ENCODE results near the gene GRIK1.

GRIK1 gene

DNA sequence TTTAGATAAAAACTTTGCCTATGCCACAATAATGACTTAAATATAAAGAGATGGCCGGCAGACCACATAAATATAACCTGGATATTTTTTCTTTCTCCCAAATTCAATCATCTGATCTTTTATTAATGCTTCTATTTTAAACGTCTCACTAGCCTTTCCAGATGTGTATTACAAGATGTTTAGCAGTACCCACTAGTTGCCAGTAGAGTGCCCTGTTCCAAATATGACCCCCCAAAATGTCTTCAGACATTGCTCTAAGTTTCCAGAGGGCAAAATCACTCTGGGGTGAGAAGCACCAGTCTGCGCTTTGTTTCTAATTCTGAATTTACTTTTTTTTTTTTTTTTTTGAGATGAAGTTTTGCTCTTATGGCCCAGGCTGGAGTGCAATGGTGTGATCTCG, 268.1 kb downstream of the GRIK1 start:
- DNase-seq (ENCODE audit: low read depth) = no peak

DNA sequence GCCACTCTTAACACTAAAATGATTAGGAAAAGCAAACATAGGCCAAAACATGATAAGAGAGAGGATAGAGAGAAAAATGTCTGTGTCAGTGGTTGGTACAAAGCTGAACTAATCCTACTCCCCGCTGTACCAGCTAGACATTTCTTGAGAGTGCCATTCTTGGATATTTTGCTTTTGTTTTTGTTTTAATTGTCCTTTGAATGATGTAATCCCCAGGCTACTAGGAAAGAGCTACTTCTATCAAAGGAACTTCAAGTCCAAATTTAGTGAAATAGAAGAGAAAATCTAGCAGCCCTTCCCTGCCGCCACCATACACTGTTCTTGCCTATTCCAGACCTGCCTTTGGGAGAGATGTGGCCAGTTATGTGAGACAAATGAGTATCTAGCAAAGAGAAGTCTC, 269.6 kb downstream of the GRIK1 start:
- no peak for DNase-seq (ENCODE audit: low read depth)

DNA sequence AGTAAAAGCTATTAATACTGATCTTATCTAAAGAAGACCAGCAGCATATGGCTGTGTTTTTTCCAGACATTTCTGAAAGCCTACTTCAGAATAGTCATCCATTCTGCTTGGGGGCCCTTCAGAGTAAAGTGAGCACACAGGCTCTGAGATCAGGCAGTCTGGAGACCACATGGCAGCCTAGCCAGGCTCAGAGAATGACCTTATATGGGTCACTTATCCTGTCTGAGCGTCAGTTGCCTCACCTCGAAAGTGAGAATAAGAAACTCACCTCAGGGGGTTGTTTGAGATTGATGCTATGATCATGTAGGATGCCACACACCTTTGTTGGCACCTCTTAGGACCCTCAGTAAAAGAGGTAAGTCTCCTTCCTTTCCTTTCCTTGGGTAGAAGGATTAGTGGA, 270.4 kb downstream of the GRIK1 start:
- no peak for DNase-seq (ENCODE audit: low read depth)

DNA sequence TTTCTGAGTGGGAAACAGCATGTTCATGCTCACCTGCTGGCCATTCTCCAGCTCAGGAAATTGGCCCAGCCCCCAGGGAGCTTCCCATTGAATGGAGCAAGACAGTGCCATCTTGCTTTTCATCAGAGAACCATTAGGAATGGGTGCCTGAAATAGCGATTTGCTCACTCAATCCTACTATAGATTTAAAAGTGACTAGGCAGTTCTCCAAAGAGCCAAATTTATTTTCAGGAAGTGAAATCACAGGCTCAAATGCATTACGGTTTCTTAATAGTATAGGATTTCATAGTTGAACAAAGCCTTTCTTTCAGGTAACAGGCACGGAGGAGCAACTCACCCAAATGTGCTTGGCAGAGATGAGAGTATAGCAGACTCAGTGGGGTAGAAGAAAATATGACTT, 272.1 kb downstream of the GRIK1 start:
- no peak for DNase-seq (ENCODE audit: low read depth)

DNA sequence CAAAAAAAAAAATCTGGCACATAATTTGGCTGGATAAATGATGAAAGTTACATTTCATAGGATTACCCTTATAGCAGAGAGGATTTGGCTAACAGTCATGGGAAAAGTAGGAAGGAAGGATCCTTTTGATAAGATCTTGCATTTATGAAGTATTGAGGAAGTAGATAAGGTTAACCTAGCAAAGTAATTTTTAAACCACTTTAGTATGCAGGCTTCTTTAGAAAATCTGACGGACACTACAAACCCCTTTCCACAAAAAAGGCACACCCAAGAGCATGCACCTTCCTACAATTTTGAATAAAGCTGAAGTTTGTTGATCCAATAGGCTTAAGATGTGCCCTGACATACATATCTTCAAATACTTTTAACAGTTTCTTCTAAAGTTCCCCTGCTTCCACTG, 275.2 kb downstream of the GRIK1 start:
- no peak for DNase-seq (ENCODE audit: low read depth)

DNA sequence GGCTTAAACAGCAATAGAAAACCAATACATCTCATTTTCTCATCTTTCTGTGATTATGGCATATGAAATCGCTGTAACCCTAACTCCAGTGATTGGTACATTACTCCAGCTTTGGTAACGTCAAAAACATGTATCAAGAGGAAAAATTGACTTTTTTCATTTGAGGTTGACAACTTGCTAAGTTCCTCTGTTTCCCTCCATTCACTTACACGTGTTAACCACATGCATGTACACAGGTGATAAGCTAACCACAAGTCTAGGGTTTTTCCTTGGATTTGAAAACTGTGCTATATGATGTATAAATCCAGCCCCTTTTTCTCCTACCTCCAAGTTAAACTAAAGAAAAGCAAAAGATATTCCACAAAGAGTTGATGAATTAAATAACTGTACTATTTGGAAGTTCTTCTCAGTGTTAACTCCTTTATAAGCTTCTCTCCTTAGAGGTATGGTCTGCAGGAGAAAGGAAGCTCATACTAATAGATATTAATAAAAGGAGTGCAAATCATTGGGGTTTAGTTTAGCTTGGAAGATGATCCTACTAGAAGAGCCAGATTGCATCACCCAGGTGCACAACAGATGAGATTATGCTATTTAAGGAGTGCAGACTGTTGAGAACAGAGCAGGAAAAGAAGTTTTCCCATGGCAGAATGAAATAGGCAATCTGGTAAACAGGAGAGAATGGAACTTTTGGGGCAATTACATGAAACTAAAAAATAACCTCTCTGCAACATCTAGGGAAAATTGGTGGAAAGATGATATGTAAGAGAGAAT, 277.9 kb downstream of the GRIK1 start:
- no peak for DNase-seq (ENCODE audit: low read depth)

DNA sequence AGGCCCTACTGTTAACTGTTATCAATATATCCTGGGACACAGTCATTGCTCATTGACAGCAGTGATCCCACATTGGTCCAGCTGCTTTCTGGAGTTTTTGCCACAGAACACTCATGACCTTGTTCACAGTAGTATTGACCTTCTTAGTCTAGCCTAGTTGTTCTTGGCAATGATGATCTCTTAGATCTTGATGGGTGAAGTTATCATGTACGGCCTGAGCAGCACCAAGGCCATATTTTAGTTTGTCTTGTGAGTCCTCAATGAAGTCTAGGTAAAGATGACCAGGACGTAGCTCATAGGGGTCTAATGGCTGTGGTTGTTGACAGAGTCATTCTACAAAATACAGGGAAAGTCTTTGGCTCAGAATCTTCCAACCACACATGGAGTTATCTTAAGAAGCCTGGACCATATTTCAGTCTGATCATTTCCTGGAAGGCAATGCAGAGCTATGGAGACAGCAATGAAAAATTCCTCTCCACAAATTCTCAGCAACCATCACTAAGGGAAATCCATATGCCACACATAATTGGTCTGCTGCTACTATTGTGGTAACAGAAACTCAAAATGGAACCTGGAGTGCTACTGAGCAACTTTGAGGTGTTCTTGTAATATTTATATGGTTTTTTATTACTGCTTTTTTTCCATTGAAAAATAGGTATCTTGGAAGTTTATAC, 279.6 kb downstream of the GRIK1 start:
- DNase-seq (ENCODE audit: low read depth) = no peak

DNA sequence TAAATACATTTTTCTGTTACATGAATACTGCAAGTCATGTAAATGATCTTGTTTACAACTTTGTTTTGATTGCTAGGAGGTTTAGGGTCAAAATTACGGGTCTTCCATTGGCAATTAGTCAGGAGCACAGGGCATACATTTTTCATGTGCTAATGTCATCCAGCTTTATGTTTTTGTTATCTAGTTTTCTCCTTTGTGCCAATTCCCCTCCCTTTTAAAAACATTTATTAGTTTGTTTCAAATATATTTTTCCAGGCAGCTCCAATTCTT, 280.9 kb downstream of the GRIK1 start:
- no peak for DNase-seq (ENCODE audit: low read depth)

DNA sequence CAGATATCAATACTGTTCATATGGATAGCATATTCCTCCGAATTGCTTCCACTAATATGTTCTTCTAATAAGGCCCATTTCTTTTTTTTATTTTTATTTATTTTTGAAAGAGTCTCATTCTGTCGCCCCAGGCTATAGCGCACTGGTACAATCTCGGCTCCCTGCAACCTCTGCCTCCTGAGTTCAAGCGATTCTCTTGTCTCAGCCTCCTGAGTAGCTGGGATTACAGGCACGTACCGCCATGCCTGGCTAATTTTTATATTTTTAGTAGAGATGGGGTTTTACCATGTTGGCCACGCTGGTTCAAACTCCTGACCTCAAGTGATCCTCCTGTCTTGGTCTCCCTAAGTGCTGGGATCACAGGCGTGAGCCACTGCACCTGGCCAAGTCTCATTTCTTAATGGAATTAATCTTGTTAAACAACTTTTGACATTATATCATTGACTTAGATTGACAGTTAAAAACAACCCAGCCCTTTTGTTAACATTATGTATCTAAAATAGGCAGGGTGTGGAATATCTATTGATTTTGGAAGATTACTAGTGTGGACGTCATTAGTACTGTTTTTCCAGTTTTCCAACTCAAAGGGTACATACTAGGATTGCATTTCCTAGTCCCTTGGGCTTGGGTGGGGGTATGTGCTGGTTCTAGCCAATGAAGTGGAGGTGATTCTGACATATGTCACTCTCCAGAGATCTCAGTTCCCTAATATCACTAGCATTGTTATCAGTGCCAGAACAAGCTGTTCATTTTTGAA, 281.4 kb downstream of the GRIK1 start:
- DNase-seq (ENCODE audit: low read depth) = no peak

DNA sequence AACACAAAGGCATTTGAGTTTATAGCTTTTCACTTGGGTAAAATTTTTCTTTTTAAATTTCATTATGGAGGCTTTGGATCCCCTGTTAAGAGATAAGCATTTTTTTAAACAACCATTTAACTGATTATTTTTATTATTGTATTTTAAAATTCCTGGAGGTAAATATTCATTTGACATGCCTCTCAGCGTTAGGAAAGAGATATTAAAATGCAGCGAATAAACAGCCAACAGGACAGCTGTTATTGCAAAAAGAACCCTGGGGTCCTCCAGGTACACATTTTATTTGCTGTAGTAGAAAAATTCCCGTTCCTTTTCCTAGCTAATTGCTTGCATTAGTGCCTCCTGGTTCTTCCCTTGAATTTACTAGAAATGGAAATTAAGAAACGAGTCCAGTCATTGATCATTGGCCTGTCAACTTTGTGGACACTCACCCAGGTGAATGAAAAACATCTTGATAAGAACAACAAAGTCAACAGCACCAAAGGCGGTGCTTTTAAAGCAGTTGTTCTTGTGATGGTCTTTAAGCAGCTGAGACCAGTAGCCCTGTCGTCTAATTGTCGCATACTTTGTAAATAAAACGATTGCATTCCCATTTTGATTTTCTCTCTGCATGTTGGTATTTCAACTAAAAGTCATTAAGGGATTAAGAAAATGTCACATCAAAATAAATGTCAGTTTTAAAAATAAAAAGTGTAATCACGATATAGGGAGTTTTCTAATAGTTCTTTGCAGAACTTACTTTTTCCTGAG, 282.4 kb downstream of the GRIK1 start:
- no peak for DNase-seq (ENCODE audit: low read depth)

DNA sequence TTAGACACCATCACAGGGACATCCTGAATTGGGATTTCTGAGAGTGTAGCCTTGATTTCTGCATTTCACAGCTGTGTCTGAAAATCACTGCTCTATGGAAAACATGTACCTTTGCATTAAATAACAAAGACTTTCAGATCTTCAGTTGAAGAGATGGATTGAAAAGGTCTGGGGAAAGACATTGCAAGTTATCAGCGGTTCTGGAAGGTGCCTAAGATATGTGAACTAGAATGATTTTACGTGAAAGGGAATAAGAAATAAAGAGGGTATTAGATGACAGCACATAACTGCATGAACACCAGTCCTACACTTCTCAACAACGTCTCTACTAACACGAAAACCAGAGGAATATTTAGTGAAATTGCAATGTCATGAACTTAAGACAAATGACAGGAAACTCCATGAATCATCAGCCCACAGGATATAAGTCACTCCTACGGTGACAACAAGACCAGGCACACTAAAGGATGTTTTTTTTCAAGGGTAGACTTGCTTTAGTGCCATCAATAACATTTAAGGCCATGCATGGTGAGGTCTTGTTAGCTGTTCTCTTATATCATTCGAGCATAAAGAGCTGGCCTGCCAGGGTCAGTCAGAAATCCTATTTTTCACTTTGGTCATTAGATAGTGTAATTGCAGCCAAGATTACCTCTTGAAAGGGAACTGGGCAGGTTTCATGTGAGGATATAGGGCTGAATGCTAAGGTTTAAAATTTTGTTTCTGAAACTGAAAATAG, 283.1 kb downstream of the GRIK1 start:
- DNase-seq (ENCODE audit: low read depth) = peak; percentile 65

DNA sequence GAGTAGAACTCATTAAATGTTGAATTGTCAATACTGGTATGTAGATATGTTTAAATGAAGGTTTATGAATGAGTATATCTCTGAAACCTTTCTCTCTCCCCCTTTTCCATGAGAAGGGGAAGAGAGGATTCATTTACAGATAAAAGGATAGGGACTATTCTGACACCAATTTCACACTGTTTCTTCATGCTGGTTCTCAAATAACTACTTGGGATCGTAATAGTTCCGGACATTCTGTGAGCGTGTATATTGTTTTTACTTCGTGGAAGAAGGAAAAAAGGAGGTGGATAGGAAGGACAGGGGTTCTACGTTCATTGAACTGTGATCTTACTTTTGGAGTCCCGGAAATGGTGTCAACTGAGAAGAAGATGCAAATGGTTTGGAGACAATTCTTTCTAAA, 284.2 kb downstream of the GRIK1 start:
- DNase-seq (ENCODE audit: low read depth) = no peak

DNA sequence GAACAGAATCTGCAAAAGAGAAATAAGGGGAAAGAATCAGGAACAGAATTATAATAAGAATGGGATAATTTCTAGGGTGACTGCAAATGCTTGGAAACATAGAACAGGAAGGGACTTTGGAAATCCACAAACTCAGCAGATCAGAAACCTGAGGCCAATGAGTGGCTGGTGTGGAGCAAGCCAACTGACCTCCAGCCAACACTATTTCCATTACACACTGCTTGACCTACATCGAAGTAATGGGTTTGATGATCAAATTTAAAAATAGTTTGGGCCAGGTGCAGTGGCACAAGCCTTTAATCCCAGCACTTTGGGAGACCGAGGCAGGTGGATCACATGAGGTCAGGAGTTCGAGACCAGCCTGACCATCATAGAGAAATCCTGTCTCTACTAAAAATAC, 284.9 kb downstream of the GRIK1 start:
- no peak for DNase-seq (ENCODE audit: low read depth)

DNA sequence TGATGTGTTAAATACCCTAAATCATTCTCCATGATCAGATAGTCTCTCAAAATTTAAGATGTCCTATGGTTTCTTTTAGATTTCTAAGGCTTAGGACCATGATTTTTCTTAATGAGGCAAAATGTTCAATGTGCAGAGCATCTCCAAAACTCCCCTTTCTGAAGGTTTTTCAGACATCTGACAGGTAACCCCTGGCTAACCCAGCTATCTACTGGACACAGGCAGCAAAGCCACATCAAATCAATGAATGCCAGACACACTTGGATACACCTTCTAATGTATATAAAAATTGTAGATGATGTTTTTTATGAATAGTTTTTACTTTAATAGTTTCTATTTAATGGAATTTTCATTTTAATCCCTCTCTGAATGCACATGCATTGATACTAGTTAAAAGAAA, 285.6 kb downstream of the GRIK1 start:
- DNase-seq (ENCODE audit: low read depth) = no peak

DNA sequence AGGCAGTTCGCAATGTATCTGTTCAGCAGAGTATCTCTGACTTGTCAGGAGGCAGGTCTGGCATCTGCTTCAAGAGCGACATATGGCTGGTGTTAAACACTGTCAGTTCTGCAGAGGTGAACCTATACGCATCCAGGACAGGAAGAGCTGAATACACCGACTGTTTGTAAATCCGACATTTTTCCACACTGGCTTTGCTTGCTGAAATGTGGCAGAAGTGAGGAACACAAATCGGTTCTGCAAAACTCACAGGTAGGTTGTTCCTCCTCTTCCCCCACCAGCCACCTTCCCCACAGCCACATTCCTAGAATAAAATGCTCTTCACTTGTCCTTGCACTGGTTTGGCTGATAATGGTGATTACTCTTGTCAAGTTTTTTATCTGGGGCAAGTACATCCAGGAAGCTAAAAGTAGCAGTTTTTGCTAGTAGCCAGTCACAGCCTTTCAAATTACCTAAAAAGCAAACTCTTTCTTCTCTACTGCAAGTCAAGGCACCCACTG, 289.2 kb downstream of the GRIK1 start:
- DNase-seq (ENCODE audit: low read depth) = no peak

DNA sequence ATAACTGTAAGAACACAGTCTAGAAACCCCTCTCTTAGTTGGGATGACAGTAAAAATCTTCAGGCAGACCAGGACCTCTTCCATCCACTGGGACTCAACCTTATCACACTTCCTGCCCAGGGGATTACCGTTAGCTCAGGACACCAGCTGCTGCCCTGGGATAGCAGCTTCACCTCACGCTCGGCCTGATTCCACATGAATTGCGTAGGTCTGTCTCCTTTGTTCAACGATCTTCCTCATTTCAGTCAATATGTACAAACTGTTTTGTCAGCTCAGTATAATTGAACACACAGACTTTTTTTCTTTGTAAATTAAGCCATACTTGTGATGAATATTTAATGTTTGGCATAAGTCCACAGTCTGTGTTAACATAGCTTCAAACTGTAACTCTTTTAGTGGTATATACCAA, 290.4 kb downstream of the GRIK1 start:
- no peak for DNase-seq (ENCODE audit: low read depth)

DNA sequence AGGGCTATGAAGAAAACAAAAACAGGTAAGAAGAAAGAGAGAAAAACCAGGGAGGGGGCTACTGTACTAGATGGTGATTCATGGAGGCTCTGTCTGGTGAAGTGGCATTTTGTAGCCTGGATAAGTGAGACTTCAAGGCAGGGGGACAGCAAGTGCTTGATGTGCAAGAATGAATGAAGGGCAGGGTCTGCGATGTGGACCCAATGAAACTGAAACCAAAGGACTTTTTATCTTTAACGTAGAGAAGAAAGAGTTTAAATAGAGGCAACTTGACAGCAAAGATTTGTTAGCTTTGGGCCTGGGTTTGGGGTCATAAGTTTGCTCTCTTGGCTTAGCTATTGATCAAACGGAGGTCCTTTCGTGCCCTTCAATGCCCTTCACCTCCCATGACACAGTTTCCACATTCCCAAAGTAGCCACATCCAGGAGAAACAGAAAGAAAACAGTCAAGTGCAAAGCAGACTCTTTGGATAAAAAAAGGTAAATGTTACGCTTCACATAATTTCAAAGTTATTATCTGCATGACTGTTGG, 291.0 kb downstream of the GRIK1 start:
- no peak for DNase-seq (ENCODE audit: low read depth)

DNA sequence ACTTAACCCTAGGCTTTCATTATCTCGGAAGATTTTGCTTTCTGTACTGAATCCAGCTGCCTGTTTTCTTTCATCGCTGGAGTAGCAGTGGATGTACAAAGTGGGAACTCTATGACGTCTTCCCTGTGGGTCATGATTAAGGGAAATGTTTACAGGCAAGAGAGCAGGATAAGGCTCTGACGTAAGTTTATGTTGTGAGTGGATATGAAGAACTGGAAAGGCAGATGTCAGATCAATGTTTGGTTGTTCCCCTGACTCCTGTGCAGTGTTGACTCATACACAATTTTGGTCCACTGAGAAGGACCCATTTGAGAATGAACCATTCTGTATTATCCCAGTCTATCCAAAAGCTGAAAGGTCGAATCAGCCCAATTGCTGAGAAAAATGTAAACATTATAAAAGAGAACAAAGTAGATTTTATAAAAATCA, 292.4 kb downstream of the GRIK1 start:
- peak; percentile 63 for DNase-seq (ENCODE audit: low read depth)

DNA sequence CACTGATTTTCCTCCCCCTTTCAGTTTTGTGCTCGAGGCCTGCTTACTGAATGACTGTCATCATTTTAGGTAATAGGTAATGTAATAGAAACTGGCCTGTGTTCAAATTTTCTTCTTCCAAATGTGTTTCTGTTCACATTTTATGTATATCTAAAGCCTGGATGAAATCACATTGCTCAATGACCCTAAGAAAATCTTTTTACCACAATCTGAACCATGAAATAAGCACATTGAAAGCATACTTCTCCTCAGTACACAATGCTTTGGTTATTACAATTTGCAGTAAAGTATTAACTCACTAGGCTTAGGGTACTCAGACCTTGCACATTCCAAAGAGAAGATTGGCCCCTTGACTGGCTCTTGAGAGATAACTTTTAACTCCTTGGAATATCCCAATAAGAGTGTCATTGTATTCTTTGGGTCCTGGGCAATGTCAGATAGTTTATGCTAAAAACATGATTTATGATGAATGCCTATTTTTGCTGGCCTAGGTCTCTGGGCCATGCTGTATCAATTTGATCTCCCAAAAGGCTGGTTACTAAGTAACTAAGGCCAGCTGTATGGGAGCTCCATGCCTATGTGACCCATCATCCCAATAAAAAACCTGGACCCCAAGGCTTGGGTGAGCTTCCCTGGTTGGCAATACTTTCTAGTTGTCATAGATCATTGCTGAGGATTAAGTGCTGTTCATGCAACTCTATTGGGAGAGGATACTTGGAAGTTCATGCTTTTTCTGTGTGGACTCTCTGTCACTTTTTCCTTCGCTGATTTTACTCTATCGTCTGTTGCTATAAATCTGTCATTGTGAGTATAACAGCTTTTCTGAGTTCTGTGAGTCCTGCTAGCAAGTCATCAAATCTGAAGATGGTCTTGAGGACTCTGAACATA, 293.9 kb downstream of the GRIK1 start:
- peak; percentile 19 for DNase-seq (ENCODE audit: low read depth)

DNA sequence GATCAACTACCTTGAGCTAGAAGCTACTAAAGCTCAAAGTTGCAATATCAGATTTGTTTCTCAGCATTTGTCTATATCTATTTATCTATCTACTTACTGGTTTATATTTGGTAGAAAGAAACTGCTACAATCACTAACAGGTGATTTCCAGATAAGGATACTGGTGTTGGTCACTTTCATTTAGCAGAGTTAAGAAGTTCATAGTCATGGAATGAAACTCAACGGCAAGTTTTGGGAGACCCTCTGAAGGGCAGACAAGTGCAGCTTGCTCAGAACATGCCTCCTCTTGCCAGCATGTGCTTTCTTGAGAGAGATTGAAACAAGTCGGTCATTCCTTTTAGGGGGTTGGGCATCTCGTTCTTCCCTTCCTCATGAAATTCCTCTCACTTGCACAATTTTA, 296.5 kb downstream of the GRIK1 start:
- DNase-seq (ENCODE audit: low read depth) = no peak

All from iris pigment epithelial cell (primary cell).